OCI-LY1 (cell line): ENCODE measurements around the gene APPL1.

Experiments
- H2AFZ ChIP-seq: fragments of 200-600 bp; sonication (generic), shearing (Covaris generic); 2 replicates; pipeline ENCODE4 v1.6.0; 2014; ENCODE audit warnings: antibody characterized with exemption, mild to moderate bottlenecking, low read length
- H3F3A ChIP-seq: fragments of 200-600 bp; sonication (generic), shearing (Covaris generic); 2 replicates; pipeline ENCODE4 v1.6.0; 2014; ENCODE audit warnings: mild to moderate bottlenecking, antibody characterized with exemption, low read length, moderate library complexity; ENCODE audit not compliant: insufficient read depth
- H3K27ac ChIP-seq: fragments of 200-600 bp; sonication (generic); 2 replicates; pipeline ENCODE4 v1.5.1; 2014; ENCODE audit warnings: low read length, mixed run types, mild to moderate bottlenecking, low read depth; ENCODE audit not compliant: poor library complexity, severe bottlenecking
- H3K27me3 ChIP-seq: fragments of 200-600 bp; sonication (generic); 2 replicates; pipeline ENCODE4 v1.6.0; 2014; ENCODE audit warnings: antibody characterized with exemption, mild to moderate bottlenecking, low read length, moderate library complexity; ENCODE audit not compliant: insufficient read depth
- H3K36me3 ChIP-seq: fragments of 200-600 bp; sonication (generic); 2 replicates; pipeline ENCODE4 v1.6.1; 2014; ENCODE audit warnings: mild to moderate bottlenecking, antibody characterized with exemption, low read length, moderate library complexity, mixed read lengths; ENCODE audit not compliant: insufficient read depth
- H3K4me1 ChIP-seq: fragments of 200-600 bp; sonication (generic); 2 replicates; pipeline ENCODE4 v1.5.1; 2014; ENCODE audit warnings: mild to moderate bottlenecking, low read length, moderate library complexity; ENCODE audit not compliant: insufficient read depth, severe bottlenecking
- H3K4me2 ChIP-seq: fragments of 200-600 bp; sonication (generic), shearing (Covaris generic); 2 replicates; pipeline ENCODE4 v1.6.1; 2014; ENCODE audit warnings: low read length
- H3K4me3 ChIP-seq: fragments of 200-600 bp; sonication (generic); 2 replicates; pipeline ENCODE4 v1.5.1; 2014; ENCODE audit warnings: low read length, low read depth, mild to moderate bottlenecking, mixed read lengths; ENCODE audit not compliant: poor library complexity, severe bottlenecking
- H3K79me2 ChIP-seq: fragments of 200-600 bp; shearing (Covaris generic); 2 replicates; pipeline ENCODE4 v1.6.1; 2016; ENCODE audit warnings: mixed run types, low read length, mixed read lengths; ENCODE audit not compliant: insufficient read depth
- H3K9ac ChIP-seq: fragments of 200-600 bp; sonication (generic), shearing (Covaris generic); 2 replicates; pipeline ENCODE4 v1.6.1; 2014; ENCODE audit warnings: mild to moderate bottlenecking, low read length, mixed read lengths
- H3K9me2 ChIP-seq: fragments of 200-600 bp; sonication (generic), shearing (Covaris generic); 2 replicates; pipeline ENCODE4 v1.6.1; 2014; ENCODE audit warnings: low read depth, mild to moderate bottlenecking, low read length, mixed read lengths
- H3K9me3 ChIP-seq: fragments of 200-600 bp; shearing (Covaris generic); 2 replicates; pipeline ENCODE4 v1.6.1; 2014; ENCODE audit warnings: low read length, mixed read lengths
- H4K20me1 ChIP-seq: fragments of 200-600 bp; sonication (generic), shearing (Covaris generic); 2 replicates; pipeline ENCODE4 v1.6.0; 2016; ENCODE audit warnings: mild to moderate bottlenecking, low read length; ENCODE audit not compliant: insufficient read depth
- EZH2 ChIP-seq: fragments of 200-600 bp; sonication (generic), shearing (Covaris generic); IDR thresholded peaks from 2 replicates; pipeline ENCODE4 v1.8.0; 2017; ENCODE audit warnings: borderline replicate concordance, mixed run types, mild to moderate bottlenecking, antibody characterized with exemption, low read length, moderate library complexity, mixed read lengths
- TF ChIP-seq, protein P1 (sequence below): fragments of 200-600 bp; sonication (generic), shearing (Covaris generic); IDR thresholded peaks from 2 replicates; pipeline ENCODE4 v1.5.1; 2017; ENCODE audit warnings: mild to moderate bottlenecking, antibody characterized with exemption, low read length, moderate library complexity, mixed read lengths

The APPL1 gene

DNA sequence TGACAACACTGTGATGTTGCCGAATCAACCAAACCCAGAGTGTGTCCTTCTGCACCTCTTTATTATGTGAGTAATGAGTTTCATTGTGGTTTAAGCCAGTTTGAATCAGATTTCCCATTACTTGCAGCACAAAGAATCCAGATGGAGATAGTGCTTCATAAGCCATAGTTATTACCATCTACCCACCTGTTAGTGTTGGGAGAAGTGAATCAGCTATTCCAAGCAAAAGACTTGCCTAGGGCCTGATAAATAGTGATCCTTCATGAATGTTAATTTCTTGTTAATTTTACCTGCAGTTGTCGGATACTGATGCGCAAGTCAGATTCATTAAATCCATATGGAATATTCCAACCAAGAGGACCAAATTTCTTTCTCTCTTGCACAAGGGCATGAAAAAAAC is 86.7 kb downstream of the APPL1 start:
- Histone ChIP-seq H3K27ac (no peak overlapping the region), H3K4me1 (no peaks in the 10 kb centered on the region), H3K9me3 (0 out of 2 replicates have a peak, but pooled peaks cover 5% of the 10 kb centered on the region), H3K27me3 (no peaks in the 10 kb centered on the region), H3F3A (no peaks in the 10 kb centered on the region), H3K36me3 (no peaks in the 10 kb centered on the region), H3K4me2 (no peak overlapping the region), H3K9ac (no peak overlapping the region), H3K4me3 (no peak overlapping the region), H3K79me2 (no peaks in the 10 kb centered on the region), H2AFZ (no peak overlapping the region), H4K20me1 (no peaks in the 10 kb centered on the region), H3K9me2 (no peaks in the 10 kb centered on the region)
- no peak for TF ChIP-seq EZH2
- TF ChIP-seq, protein P1, sequence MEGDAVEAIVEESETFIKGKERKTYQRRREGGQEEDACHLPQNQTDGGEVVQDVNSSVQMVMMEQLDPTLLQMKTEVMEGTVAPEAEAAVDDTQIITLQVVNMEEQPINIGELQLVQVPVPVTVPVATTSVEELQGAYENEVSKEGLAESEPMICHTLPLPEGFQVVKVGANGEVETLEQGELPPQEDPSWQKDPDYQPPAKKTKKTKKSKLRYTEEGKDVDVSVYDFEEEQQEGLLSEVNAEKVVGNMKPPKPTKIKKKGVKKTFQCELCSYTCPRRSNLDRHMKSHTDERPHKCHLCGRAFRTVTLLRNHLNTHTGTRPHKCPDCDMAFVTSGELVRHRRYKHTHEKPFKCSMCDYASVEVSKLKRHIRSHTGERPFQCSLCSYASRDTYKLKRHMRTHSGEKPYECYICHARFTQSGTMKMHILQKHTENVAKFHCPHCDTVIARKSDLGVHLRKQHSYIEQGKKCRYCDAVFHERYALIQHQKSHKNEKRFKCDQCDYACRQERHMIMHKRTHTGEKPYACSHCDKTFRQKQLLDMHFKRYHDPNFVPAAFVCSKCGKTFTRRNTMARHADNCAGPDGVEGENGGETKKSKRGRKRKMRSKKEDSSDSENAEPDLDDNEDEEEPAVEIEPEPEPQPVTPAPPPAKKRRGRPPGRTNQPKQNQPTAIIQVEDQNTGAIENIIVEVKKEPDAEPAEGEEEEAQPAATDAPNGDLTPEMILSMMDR, result no peak
